Ishikawa (cell line): ENCODE data around the gene CEP112.
A peak's percentile ranks its signal among the peaks of the same experiment; 100 is the strongest.

ENCODE experiments used
- CEBPB ChIP-seq: IDR thresholded peaks from 2 replicates; pipeline ENCODE4 v1.6.1; 2012
- FOXM1 ChIP-seq: IDR thresholded peaks from 2 replicates; pipeline ENCODE4 v1.6.1; 2012; ENCODE audit warnings: low read depth, borderline replicate concordance
- RAD21 ChIP-seq: IDR thresholded peaks from 2 replicates; pipeline ENCODE4 v1.6.1; 2012; ENCODE audit warnings: low read depth
- TAF1 ChIP-seq: IDR thresholded peaks from 2 replicates; pipeline ENCODE4 v1.6.1; 2012; ENCODE audit warnings: low read depth, mild to moderate bottlenecking
- YY1 ChIP-seq: IDR thresholded peaks from 2 replicates; pipeline ENCODE4 v1.6.1; 2012; ENCODE audit warnings: low read depth
- ZBTB7A ChIP-seq: IDR thresholded peaks from 2 replicates; pipeline ENCODE4 v1.6.1; 2012; ENCODE audit warnings: low read depth
- TF ChIP-seq, protein P1 (sequence below): IDR thresholded peaks from 2 replicates; pipeline ENCODE4 v1.6.1; 2012; ENCODE audit warnings: low read depth, mild to moderate bottlenecking

DNA sequence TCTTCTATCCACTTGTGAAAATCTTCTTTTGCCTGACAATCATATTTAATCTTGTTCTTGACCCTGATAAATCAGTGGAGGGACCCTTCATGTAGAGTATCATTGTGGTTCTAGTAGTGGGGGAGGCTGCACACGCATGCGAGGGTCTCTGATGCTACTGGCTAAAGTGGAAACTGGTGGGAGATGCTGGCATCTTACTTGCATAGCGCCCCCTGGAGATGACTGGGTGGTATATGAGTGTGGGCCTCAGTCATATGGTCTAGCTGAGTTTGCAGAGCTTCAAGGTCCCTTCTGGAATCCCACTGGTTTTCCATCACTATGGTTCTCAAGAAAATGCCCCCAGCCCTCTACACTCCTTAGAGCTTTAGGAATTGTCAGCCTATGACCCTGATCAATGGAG, 394.1 kb downstream of the CEP112 start:
- TF ChIP-seq FOXM1, result no peak
- TF ChIP-seq YY1, result no peak
- no peak for TF ChIP-seq TAF1
- no peak for TF ChIP-seq CEBPB
- TF ChIP-seq, protein P1, sequence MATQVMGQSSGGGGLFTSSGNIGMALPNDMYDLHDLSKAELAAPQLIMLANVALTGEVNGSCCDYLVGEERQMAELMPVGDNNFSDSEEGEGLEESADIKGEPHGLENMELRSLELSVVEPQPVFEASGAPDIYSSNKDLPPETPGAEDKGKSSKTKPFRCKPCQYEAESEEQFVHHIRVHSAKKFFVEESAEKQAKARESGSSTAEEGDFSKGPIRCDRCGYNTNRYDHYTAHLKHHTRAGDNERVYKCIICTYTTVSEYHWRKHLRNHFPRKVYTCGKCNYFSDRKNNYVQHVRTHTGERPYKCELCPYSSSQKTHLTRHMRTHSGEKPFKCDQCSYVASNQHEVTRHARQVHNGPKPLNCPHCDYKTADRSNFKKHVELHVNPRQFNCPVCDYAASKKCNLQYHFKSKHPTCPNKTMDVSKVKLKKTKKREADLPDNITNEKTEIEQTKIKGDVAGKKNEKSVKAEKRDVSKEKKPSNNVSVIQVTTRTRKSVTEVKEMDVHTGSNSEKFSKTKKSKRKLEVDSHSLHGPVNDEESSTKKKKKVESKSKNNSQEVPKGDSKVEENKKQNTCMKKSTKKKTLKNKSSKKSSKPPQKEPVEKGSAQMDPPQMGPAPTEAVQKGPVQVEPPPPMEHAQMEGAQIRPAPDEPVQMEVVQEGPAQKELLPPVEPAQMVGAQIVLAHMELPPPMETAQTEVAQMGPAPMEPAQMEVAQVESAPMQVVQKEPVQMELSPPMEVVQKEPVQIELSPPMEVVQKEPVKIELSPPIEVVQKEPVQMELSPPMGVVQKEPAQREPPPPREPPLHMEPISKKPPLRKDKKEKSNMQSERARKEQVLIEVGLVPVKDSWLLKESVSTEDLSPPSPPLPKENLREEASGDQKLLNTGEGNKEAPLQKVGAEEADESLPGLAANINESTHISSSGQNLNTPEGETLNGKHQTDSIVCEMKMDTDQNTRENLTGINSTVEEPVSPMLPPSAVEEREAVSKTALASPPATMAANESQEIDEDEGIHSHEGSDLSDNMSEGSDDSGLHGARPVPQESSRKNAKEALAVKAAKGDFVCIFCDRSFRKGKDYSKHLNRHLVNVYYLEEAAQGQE, result no peak
- TF ChIP-seq RAD21, result peak; percentile 30; the same call in 1 of the 2 replicates
- no peak for TF ChIP-seq ZBTB7A
